Measurements from ENCODE around the gene RIPOR3. TPM values are rescaled to one million over a fixed set of nuclear protein-coding genes. Genes with fewer than 3 reads are reported as not detected.
A peak's percentile ranks its signal among the peaks of the same experiment; 100 is the strongest.
"Not testable (repeated sequence)": the region's sequence is repeated elsewhere in the genome, so short reads cannot be mapped to it uniquely, and the experiment has no call there.

The RIPOR3 gene
- total RNA-seq, 2 donors from 2014 or later: 2.3 to 6.9 TPM

GRCh38 chr20:50646483-50646996, 44.8 kb downstream of the RIPOR3 start:
- intact Hi-C loops (cut with DNase I): no loop called here
- Histone ChIP-seq H3K4me1 (peaks cover 8% of the 10 kb centered on the region), H3K27me3 (no peaks in the 10 kb centered on the region), H3K4me3 (no peak overlapping the region), H3K9me3 (no peaks in the 10 kb centered on the region), H3K27ac (peak overlapping the region in 3 of 4 donors; percentile 53 to 76 (median 74)), H3K36me3 (replicated peaks in 1 of 2; ENCODE audit: insufficient read depth in 1 of 2, low read depth in 2 of 2) (no peaks in the 10 kb centered on the region)
- peak; percentile 22 for ATAC-seq
- DNase-seq: no peak
- TF ChIP-seq POLR2A (IDR thresholded peaks at IDR 0.05) (no peak), CTCF (IDR thresholded peaks at IDR 0.05) (no peak)
- WGBS, 2 donors: 60 to 73% methylated on average over 1 of the region's 1 CpG

- Histone ChIP-seq H3K4me3 (no peak overlapping the region), H3K27me3 (no peaks in the 10 kb centered on the region), H3K36me3 (replicated peaks in 1 of 2; ENCODE audit: insufficient read depth in 1 of 2, low read depth in 2 of 2) (no peaks in the 10 kb centered on the region), H3K27ac (peak overlapping the region in 3 of 4 donors; percentile 53 to 76 (median 74)), H3K9me3 (no peaks in the 10 kb centered on the region), H3K4me1 (peaks cover 8% of the 10 kb centered on the region)
- WGBS, 2 donors: 62 to 69% methylated on average over 18 to 23 of the region's 23 CpGs
- TF ChIP-seq POLR2A (IDR thresholded peaks at IDR 0.05) (no peak), CTCF (IDR thresholded peaks at IDR 0.05) (peak in 1 of 7 experiments; percentile 8)
- DNase-seq (peak; percentile 57 to 92 (median 81)), ATAC-seq (peak; percentile 87)
- intact Hi-C loops (cut with DNase I): no loop called here
These were observed 45.9 kb downstream of the RIPOR3 start for GRCh38 chr20:50645253-50646068.

- 83 to 89% methylated on average over 3 of the region's 4 CpGs for WGBS, 2 donors
- ATAC-seq (no peak), DNase-seq (no peak)
- Histone ChIP-seq H3K36me3 (replicated peaks in 1 of 2; ENCODE audit: insufficient read depth in 1 of 2, low read depth in 2 of 2) (no peaks in the 10 kb centered on the region), H3K27ac (no peak overlapping the region), H3K27me3 (no peaks in the 10 kb centered on the region), H3K4me1 (peaks cover 8% of the 10 kb centered on the region), H3K4me3 (no peak overlapping the region), H3K9me3 (no peaks in the 10 kb centered on the region)
- intact Hi-C loops (cut with DNase I): no loop called here
- no peak for TF ChIP-seq POLR2A (IDR thresholded peaks at IDR 0.05)
- no peak for TF ChIP-seq CTCF (IDR thresholded peaks at IDR 0.05)
These were observed 49.0 kb downstream of the RIPOR3 start for GRCh38 chr20:50642288-50642803.

GRCh38 chr20:50641625-50642287, 49.6 kb downstream of the RIPOR3 start:
- H3K27ac ChIP-seq; H3K4me3 ChIP-seq; DNase-seq; H3K36me3 ChIP-seq (replicated peaks in 1 of 2; ENCODE audit: insufficient read depth in 1 of 2, low read depth in 2 of 2); H3K27me3 ChIP-seq; ATAC-seq; intact Hi-C loops (cut with DNase I); H3K9me3 ChIP-seq; H3K4me1 ChIP-seq: not testable (repeated sequence)
- 71 to 78% methylated on average over 7 to 8 of the region's 11 CpGs for WGBS, 2 donors

- DNase-seq; H3K27me3 ChIP-seq; H3K9me3 ChIP-seq; intact Hi-C loops (cut with DNase I); H3K4me3 ChIP-seq; ATAC-seq; H3K36me3 ChIP-seq (replicated peaks in 1 of 2; ENCODE audit: insufficient read depth in 1 of 2, low read depth in 2 of 2); H3K27ac ChIP-seq: not testable (repeated sequence)
- H3K4me1 ChIP-seq: peaks cover 16% of the 10 kb centered on the region
- 77% methylated on average over 10 of the region's 20 CpGs; no CpG with 5 or more reads in 1 of the 2 donors for WGBS, 2 donors
These were observed 51.2 kb downstream of the RIPOR3 start for GRCh38 chr20:50639971-50640711.

GRCh38 chr20:50638015-50638847, 53.1 kb downstream of the RIPOR3 start:
- H3K27me3 ChIP-seq; DNase-seq; ATAC-seq; H3K9me3 ChIP-seq; H3K4me3 ChIP-seq; intact Hi-C loops (cut with DNase I); H3K36me3 ChIP-seq (replicated peaks in 1 of 2; ENCODE audit: insufficient read depth in 1 of 2, low read depth in 2 of 2); H3K27ac ChIP-seq: not testable (repeated sequence)
- H3K4me1 ChIP-seq: peaks cover 14% of the 10 kb centered on the region
- 89 to 90% methylated on average over 10 to 15 of the region's 15 CpGs for WGBS, 2 donors
